Activated CD8-positive, alpha-beta memory T cell treated with anti-CD3 and anti-CD28 coated beads for 24 hours (primary cell): Measurements from ENCODE around the gene HOXA3.

Source experiments
- DNase-seq: peaks from one replicate; pipeline ENCODE4 v3.0.0-alpha.2; 2020

The HOXA3 gene

GRCh38 chr7:27079234-27079975 is 73.0 kb downstream of the HOXA3 start:
- DNase-seq, result no peak

- no peak for DNase-seq
These were observed 73.7 kb downstream of the HOXA3 start for GRCh38 chr7:27078616-27079233.

GRCh38 chr7:27073076-27073475 is 79.3 kb downstream of the HOXA3 start:
- no peak for DNase-seq

GRCh38 chr7:27071622-27072390 is 80.6 kb downstream of the HOXA3 start:
- no peak for DNase-seq

- DNase-seq, result no peak
These were observed 84.1 kb downstream of the HOXA3 start for GRCh38 chr7:27068259-27068658.

- DNase-seq, result no peak
These were observed 86.2 kb downstream of the HOXA3 start for GRCh38 chr7:27066148-27066547.

DNA sequence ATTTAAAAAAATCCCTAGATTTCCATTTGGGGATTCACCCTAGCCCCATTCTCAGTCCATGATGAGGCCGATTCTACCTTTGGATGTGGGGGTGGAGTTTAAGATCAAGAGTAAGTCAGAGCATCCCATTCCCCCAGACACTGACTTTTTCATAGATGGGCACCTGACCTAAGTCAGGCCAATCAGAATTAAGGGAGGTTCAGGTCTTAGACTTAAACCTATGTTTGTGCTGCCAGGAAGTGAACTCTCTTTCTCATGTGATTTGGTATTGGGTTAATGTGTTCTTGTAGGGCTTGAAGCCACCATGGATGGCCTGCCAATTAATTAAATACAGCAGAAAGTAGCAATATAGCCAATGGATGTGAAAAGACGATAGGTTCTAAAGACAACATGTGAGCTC is 86.7 kb downstream of the HOXA3 start:
- no peak for DNase-seq

DNA sequence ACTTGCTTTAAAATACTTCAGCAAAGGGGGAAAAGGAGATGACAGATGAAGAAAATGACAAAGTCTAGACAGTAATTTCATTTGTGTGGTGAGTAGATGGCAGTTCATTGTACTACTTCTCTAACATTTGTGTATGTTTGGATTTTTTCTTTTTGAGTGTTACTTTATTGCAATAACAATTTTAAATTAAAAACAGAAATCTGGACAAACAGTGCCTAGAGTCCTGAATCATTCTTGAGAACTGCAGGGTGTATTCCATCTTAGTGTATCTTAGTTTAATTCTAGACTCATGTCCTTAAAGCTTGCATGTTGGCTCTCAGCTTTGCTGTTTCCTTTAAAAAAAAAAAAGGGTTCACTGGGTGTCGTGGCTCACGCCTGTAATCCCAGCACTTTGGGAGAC is 87.7 kb downstream of the HOXA3 start:
- DNase-seq, result no peak

- no peak for DNase-seq
These were observed 88.2 kb downstream of the HOXA3 start for GRCh38 chr7:27064159-27064558.

- DNase-seq, result no peak
These were observed 89.4 kb downstream of the HOXA3 start for GRCh38 chr7:27062946-27063345.
